Right cardiac atrium (tissue), 5 donors: ENCODE measurements around the gene TMEM220. TPM values are rescaled to one million over a fixed set of nuclear protein-coding genes. Genes with fewer than 3 reads are reported as not detected.

ENCODE experiments used
- ATAC-seq, 2 donors: fragments of 200-7000 bp; cut with Tn5 transposase; one replicate each; pipeline versions ENCODE4 v1.8.0 to v1.9.1; 2020; ENCODE audit warnings: moderate library complexity in 2 of 2, mild to moderate bottlenecking in 1 of 2
- DNase-seq, 3 donors: peaks; one replicate each; pipeline ENCODE4 v3.0.0-alpha.2; 2020
- H3K27ac ChIP-seq: one replicate; pipeline ENCODE4 v1.5.1; 2013; ENCODE audit warnings: mild to moderate bottlenecking, low read length, control low read depth, moderate library complexity
- H3K27me3 ChIP-seq: one replicate; pipeline ENCODE4 v1.6.1; 2013; ENCODE audit not compliant: control insufficient read depth, insufficient read depth
- H3K4me1 ChIP-seq: one replicate; pipeline ENCODE4 v1.6.1; 2013; ENCODE audit warnings: low read length; ENCODE audit not compliant: control insufficient read depth, insufficient read depth
- H3K4me3 ChIP-seq: one replicate; pipeline ENCODE4 v1.5.1; 2013; ENCODE audit warnings: low read length, control low read depth
- H3K9me3 ChIP-seq: one replicate; pipeline ENCODE4 v1.6.1; 2013; ENCODE audit warnings: low read length; ENCODE audit not compliant: control insufficient read depth
- WGBS: extraction: QIAGEN DNeasy Blood & Tissue Kit; methylation state at CpG from one replicate; pipeline ENCODE4 v1.1.7; 2013; 5-methylcytosine and 5-hydroxymethylcytosine counted together
- intact Hi-C, 4 donors: fragments of 100-400 bp; cut with DNase I; formaldehyde crosslinking; loops; one replicate each; pipeline versions ENCODE4 v1.11.0 to v1.14.0; 2022 to 2023
- polyA plus RNA-seq: library from polyadenylated mRNA; stranded (reverse); fragments of 200-250 nt; gene quantifications from one replicate; pipeline ENCODE4 v1.2.3, GENCODE V29; 2013
- total RNA-seq, 4 donors: library from RNA; stranded (reverse); fragmentation: NEBNext Ultra II Directional; extraction: Animal tissue kit (Norgen Biotek cat#: 25700); gene quantifications; one replicate each; pipeline ENCODE4 v1.2.1, GENCODE V29; 2021
- donor health status: healthy with polysubstance abuse.
- donor health status: DM: no; HTN: yes; CAD: no.
- donor health status: DM: no; HTN: no; CAD: no.
- donor health status: DM: no; HTN: yes; CAD: no; lungs with severe emphysema.
- donor health status: DM: yes; HTN: yes; CAD: no.

Gene TMEM220
- total and polyA plus RNA-seq, 5 donors, result 5.8 to 15.2 (median 8.3) TPM

DNA sequence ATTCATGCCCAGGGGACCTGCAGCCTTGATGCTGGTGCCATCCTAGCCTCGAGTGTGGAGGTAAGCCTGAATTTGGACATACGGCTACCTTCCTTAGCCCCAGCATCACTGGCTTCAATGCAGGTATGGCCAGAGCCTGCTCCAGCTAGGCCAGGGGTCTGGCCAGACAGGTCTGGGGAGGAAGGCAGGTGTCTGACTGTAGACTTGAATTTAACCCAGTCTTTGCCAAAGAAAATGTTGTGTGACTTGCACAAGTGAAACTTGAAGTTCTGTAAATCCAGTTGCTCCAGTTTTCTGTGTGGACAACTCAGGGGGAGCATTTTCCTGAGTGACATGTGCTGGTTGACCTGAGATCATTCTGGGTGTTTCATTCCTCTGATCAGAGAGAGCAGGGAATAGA is 41.3 kb upstream of the TMEM220 start:
- intact Hi-C loops, result no loop called here
- Histone ChIP-seq H3K27ac (no peak overlapping the region), H3K4me1 (no peaks in the 10 kb centered on the region), H3K9me3 (peaks cover under 1% of the 10 kb centered on the region), H3K27me3 (no peaks in the 10 kb centered on the region), H3K4me3 (no peak overlapping the region)
- DNase-seq, result no peak
- 88% methylated on average over 2 of the region's 2 CpGs for WGBS
- no peak for ATAC-seq

DNA sequence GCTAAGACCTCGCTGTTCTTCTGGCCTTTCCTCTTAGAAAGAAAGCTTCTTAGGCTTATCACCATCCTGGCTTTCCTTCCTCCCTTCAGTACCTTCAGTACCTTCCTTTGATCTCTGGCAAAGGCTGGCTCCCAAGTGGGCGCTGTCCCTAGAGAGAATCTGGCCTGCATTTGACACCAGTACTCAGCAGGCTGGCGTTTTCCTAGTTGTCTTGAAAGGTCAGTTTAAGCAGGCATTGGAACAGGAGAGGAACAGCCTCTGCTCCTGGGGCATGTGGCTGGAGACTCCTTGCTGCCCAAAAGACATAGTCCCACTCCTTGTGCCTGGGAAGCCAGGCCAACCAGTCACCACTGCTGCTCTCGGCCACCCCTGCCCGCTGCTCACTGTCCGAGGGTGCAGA is 40.0 kb upstream of the TMEM220 start:
- Histone ChIP-seq H3K4me3 (no peak overlapping the region), H3K4me1 (no peaks in the 10 kb centered on the region), H3K9me3 (peaks cover 2% of the 10 kb centered on the region), H3K27ac (no peak overlapping the region), H3K27me3 (no peaks in the 10 kb centered on the region)
- ATAC-seq (no peak), DNase-seq (no peak)
- WGBS, result 79% methylated on average over 6 of the region's 6 CpGs
- intact Hi-C loops, result no loop called here

DNA sequence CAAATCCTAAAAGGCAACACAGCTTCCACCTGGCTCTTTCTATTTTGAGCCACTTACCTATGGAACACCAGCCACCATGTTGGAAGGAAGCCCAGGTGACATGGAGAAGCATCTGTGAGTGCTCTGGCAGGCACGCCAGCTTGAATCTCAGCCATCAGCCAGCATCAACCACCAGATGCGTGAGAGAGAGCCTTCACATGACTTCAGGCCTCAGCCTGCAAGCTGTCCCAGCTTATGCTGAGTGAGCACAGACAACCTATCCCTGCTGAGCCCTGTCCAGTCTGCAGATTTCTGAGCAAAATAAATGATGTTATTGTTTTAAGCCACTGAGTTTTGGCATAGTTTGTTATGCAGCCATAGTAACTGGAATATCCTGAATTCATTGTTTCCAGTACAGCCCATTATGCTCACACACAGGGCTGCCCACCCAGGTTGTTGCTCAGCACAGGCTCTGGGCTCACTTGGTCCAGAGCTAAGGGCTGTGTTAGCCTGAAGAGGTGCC is 39.0 kb upstream of the TMEM220 start:
- H3K9me3 ChIP-seq, result peaks cover 2% of the 10 kb centered on the region
- ATAC-seq (peak in 1 of 2 donors; percentile 50), DNase-seq (no peak)
- intact Hi-C loops, result no loop called here
- H3K27me3 ChIP-seq, result no peaks in the 10 kb centered on the region
- H3K4me1 ChIP-seq, result no peaks in the 10 kb centered on the region
- no peak overlapping the region for H3K27ac ChIP-seq
- 85% methylated on average over 2 of the region's 2 CpGs for WGBS
- H3K4me3 ChIP-seq, result no peak overlapping the region

DNA sequence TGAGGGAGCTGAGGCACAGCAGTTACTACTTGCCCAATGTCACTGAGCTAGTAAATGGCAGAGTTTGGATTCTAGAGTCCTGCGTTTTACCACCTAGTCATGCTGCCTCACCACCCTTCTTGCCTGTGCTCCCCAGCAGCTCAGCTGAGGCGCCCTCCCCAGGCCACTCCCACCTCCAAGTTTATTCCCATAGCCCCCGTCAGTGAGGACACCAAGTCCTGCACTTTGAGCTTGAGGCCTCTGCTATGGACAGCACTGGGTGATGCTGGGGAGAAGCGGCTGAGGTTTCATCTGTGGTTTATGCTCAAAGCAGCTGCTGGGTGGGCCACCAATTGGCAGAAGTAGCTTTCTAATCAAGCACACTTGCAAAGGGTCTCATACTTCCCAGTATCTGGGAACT is 37.4 kb upstream of the TMEM220 start:
- H3K4me3 ChIP-seq, result no peak overlapping the region
- no peak for DNase-seq
- no peak overlapping the region for H3K27ac ChIP-seq
- ATAC-seq, result no peak
- peaks cover 2% of the 10 kb centered on the region for H3K9me3 ChIP-seq
- intact Hi-C loops, result no loop called here
- H3K4me1 ChIP-seq, result no peaks in the 10 kb centered on the region
- 85% methylated on average over 4 of the region's 4 CpGs for WGBS
- H3K27me3 ChIP-seq, result no peaks in the 10 kb centered on the region

DNA sequence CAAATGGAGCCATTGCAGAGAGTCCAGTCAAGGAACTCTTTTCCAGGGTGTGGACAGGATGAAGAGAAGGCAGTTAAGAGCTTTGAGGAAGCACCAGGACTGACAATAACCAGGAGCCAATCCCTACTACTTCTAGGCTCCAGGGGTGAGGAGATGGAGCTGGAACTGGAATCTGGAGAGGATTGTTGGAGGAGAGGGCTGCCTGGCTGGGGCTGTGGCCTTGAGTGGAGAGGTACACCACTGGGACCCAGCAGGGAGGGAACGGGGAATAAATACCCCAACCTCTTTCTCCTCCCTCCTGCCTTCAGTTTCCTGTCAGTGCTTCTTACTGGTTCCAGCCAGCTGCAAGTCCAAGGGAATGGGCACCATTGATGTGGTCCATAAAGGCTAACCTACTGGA is 32.2 kb upstream of the TMEM220 start:
- DNase-seq, result no peak
- H3K4me1 ChIP-seq, result no peaks in the 10 kb centered on the region
- 100% methylated on average over 1 of the region's 1 CpG for WGBS
- intact Hi-C loops, result no loop called here
- H3K9me3 ChIP-seq, result peaks cover 2% of the 10 kb centered on the region
- no peak overlapping the region for H3K4me3 ChIP-seq
- H3K27ac ChIP-seq, result no peak overlapping the region
- H3K27me3 ChIP-seq, result no peaks in the 10 kb centered on the region
- no peak for ATAC-seq

DNA sequence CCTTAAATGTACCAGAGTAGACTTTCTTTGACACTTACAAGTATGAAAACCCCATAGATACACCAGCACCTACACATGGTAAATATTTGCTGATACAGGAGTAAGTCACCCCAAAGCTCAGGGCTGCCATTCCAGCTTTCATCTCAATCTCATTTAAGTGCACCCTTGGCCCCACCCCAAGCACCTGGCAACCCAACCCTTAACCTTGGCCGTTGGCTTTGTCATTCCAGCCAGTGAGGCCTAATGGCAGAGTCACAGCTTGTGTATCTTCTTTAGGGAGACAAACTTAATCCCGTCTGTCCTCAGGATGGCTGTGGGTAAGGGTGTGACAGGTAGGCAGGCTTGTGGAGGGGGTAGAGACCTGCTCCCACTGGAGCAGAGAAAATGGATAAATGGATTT is 31.5 kb upstream of the TMEM220 start:
- DNase-seq (no peak), ATAC-seq (no peak)
- Histone ChIP-seq H3K4me1 (no peaks in the 10 kb centered on the region), H3K9me3 (peaks cover 2% of the 10 kb centered on the region), H3K4me3 (no peak overlapping the region), H3K27me3 (no peaks in the 10 kb centered on the region), H3K27ac (no peak overlapping the region)
- WGBS, result 77% methylated on average over 2 of the region's 2 CpGs
- intact Hi-C loops, result no loop called here

DNA sequence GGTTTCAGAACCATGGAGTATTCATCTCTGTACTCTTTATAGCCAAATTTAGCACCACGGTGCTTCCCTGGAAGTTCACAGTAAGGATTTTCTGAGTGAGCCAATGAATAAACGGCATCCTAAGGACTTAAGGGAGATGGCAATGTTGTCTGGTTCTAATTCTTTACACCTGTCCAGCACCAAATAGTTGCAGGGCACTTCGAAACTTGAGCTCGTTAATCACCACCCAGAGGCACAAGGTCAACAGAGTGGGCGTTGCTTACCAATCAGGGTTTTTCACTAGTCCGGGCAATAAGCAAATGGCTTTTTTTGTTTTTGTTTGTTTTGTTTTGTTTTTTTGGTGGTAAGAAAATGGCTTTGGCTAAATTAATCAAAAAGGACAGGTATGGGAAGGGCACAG is 28.2 kb upstream of the TMEM220 start:
- no peak for ATAC-seq

DNA sequence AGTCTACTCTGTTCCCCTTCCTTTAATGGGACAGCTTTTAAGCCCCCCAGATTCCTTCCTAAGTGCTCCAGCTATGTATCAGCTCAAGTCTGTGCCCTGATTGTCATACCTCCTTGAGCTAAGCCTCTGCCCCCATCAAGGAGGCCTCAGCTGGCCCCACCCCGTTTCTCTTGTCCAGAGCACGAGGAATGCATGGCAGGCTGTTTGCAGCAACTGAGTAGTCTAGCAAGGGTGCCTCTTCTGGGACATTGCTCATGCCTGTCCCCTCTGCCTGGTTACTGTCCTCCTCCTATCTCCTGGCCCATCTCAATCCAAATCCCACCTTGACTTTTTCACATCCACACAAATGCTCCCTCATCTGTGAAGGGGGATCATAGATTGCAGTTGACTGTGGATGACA is 27.8 kb upstream of the TMEM220 start:
- DNase-seq (no peak), ATAC-seq (no peak)
- H3K4me1 ChIP-seq, result no peaks in the 10 kb centered on the region
- no peaks in the 10 kb centered on the region for H3K27me3 ChIP-seq
- intact Hi-C loops, result no loop called here
- no peaks in the 10 kb centered on the region for H3K9me3 ChIP-seq
- no peak overlapping the region for H3K4me3 ChIP-seq
- H3K27ac ChIP-seq, result no peak overlapping the region
- 60% methylated on average over 2 of the region's 2 CpGs for WGBS

More for the DNA sequence above, 28.2 kb upstream of the TMEM220 start:
- intact Hi-C loops, result no loop called here
- DNase-seq, result no peak
- no peaks in the 10 kb centered on the region for H3K9me3 ChIP-seq
- 77% methylated on average over 6 of the region's 6 CpGs for WGBS
- no peaks in the 10 kb centered on the region for H3K4me1 ChIP-seq
- no peaks in the 10 kb centered on the region for H3K27me3 ChIP-seq
- no peak overlapping the region for H3K4me3 ChIP-seq
- H3K27ac ChIP-seq, result no peak overlapping the region

DNA sequence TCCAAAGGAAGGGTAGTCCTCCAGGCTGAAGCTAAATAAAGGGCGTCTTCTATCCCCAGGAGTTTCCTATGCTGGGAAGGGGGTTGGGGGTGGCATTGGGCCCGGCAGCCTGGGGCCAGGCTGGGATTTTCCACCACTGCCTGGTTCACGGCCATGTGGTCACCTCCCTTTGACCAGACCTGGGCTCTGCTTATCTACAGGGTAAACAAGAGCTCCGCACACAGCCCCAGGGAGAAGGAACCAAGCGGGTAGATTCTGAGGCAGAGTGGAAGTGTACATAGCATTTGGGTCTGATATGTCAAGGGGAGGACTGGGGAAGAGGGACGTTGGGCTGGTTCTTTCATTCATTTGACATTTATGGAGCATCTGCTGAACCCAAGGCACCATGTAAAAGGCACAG is 27.2 kb upstream of the TMEM220 start:
- ATAC-seq (peak in 1 of 2 donors; percentile 79), DNase-seq (peak in 1 of 3 donors; percentile 33)
- intact Hi-C loops, result no loop called here
- Histone ChIP-seq H3K4me1 (no peaks in the 10 kb centered on the region), H3K4me3 (no peak overlapping the region), H3K27me3 (no peaks in the 10 kb centered on the region), H3K9me3 (no peaks in the 10 kb centered on the region), H3K27ac (no peak overlapping the region)
- 83% methylated on average over 6 of the region's 6 CpGs for WGBS

DNA sequence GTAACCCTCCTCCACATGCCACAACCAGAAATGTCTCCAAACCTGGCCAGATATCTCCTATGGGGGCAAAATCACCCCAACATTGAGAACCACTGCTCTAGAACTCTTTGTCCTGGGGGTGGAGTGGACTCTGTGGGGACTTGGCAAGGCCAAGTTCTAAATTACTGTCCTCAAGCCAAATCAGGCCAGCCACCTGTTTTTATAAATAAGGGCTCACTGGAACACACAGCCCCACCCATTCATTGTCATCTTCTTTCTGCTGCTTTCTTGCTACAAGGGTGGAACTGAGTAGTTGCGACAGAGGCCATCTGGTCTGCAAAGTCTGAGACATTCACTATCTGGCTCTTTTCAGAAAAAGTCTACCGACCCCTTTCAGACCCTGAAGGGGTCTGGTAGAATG is 26.8 kb upstream of the TMEM220 start:
- no peak overlapping the region for H3K27ac ChIP-seq
- 82% methylated on average over 2 of the region's 2 CpGs for WGBS
- no peak for DNase-seq
- no peaks in the 10 kb centered on the region for H3K4me1 ChIP-seq
- ATAC-seq, result peak in 1 of 2 donors; percentile 55
- H3K4me3 ChIP-seq, result no peak overlapping the region
- intact Hi-C loops, result no loop called here
- H3K27me3 ChIP-seq, result no peaks in the 10 kb centered on the region
- no peaks in the 10 kb centered on the region for H3K9me3 ChIP-seq

DNA sequence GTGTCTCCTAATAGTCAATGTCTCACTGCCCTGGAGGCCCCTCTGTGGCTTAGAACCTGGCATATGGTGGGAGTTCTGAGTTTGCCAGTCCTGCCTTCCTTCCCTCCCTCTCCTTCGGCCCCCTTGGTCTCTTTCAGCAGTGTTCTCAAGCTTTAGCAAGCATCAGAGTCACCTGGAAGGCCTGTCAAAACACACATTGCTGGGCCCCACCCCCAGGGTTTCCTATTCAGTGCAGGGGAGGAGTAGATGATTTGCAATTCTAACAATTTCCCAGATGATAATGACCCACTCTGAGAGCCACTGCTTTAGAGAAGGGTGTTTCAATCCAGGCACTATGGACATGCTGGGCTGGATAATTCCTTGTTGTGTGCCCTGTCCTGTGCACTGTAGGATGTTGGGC is 26.4 kb upstream of the TMEM220 start:
- no peak overlapping the region for H3K27ac ChIP-seq
- intact Hi-C loops, result no loop called here
- no peaks in the 10 kb centered on the region for H3K27me3 ChIP-seq
- no peak for DNase-seq
- peak in 1 of 2 donors; percentile 22 for ATAC-seq
- H3K4me3 ChIP-seq, result no peak overlapping the region
- H3K4me1 ChIP-seq, result no peaks in the 10 kb centered on the region
- 75% methylated on average over 1 of the region's 1 CpG for WGBS
- H3K9me3 ChIP-seq, result no peaks in the 10 kb centered on the region

DNA sequence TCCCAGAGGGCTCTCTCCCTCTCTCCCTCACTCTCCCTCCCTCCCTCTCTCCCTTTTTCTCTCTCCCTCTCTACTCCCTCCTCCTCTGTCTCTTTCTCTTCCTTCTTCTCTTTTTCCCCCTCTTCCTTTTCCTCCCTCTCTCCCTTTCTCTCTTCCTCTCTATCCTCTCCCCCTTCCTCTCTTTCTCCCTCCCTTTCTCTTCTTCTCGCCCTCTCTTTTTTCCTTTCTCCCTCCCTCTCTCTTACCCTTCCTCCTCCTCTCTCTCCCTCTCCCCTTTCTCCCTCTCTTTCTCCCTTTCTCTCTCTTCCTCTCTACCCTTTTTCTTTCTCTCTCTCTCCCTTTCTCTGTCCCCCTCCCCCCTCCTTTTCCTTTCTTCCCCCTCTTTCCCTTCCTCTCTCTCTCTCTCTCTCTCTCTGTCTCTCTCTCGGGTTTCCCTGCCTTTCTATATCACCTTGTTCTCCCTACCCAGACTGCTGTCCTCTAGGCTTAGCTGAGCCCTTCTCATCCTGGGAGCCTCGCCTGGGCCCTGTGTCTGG is 25.8 kb upstream of the TMEM220 start:
- no peak overlapping the region for H3K27ac ChIP-seq
- DNase-seq (no peak), ATAC-seq (no peak)
- H3K27me3 ChIP-seq, result no peaks in the 10 kb centered on the region
- WGBS, result 70% methylated on average over 3 of the region's 3 CpGs
- no peaks in the 10 kb centered on the region for H3K4me1 ChIP-seq
- no peak overlapping the region for H3K4me3 ChIP-seq
- intact Hi-C loops, result no loop called here
- no peaks in the 10 kb centered on the region for H3K9me3 ChIP-seq
